Tibial nerve (tissue), 4 donors: ENCODE measurements around the gene AZIN2. TPM values are rescaled to one million over a fixed set of nuclear protein-coding genes. Genes with fewer than 3 reads are reported as not detected.
"Not testable (repeated sequence)": the region's sequence is repeated elsewhere in the genome, so short reads cannot be mapped to it uniquely, and the experiment has no call there.

Experiments
- DNase-seq, 2 donors: peaks; one replicate each; pipeline ENCODE4 v3.0.0-alpha.2; 2019; ENCODE audit warnings: low spot score in 2 of 2
- H3K27ac ChIP-seq, 4 donors: fragments of 200-600 bp; sonication (generic) in 3 of 4; one replicate each; pipeline ENCODE4 v1.5.1; 2017 to 2019; ENCODE audit warnings: mild to moderate bottlenecking in 1 of 4
- H3K27me3 ChIP-seq, 2 donors: fragments of 200-600 bp; sonication (generic) in 1 of 2; one replicate each; pipeline versions ENCODE4 v1.5.1 to v1.6.0; 2017 to 2019
- H3K36me3 ChIP-seq, 3 donors: fragments of 200-600 bp; sonication (generic); one replicate each; pipeline ENCODE4 v1.5.1; 2018 to 2019
- H3K4me1 ChIP-seq, 4 donors: fragments of 200-600 bp; sonication (generic) in 3 of 4; one replicate each; pipeline ENCODE4 v1.5.1; 2017 to 2019
- H3K4me3 ChIP-seq, 4 donors: fragments of 200-600 bp; sonication (generic) in 3 of 4; one replicate each; pipeline ENCODE4 v1.5.1; 2017 to 2019; ENCODE audit warnings: mild to moderate bottlenecking in 1 of 4, moderate library complexity in 1 of 4
- H3K9me3 ChIP-seq, 4 donors: fragments of 200-600 bp; sonication (generic) in 3 of 4; one replicate each; pipeline ENCODE4 v1.5.1; 2017 to 2019
- EP300 ChIP-seq, 2 donors: sonication (generic); formaldehyde crosslinking; IDR thresholded peaks; one replicate each; pipeline ENCODE4 v1.6.1; 2017; ENCODE audit warnings: antibody characterized with exemption in 2 of 2, mild to moderate bottlenecking in 1 of 2
- POLR2A ChIP-seq, 2 donors: fragments of 450-650 bp; IDR thresholded peaks; one replicate each; pipeline ENCODE4 v1.6.1; 2017; ENCODE audit warnings: antibody characterized with exemption in 2 of 2, mild to moderate bottlenecking in 2 of 2, moderate library complexity in 2 of 2
- WGBS, 2 donors: methylation state at CpG; one replicate each; pipeline ENCODE4 v1.1.5; 2018; 5-methylcytosine and 5-hydroxymethylcytosine counted together
- total RNA-seq, 4 donors: library from RNA; depleted of rRNA; stranded (reverse); fragments of >200 nt; gene quantifications; one replicate each; pipeline ENCODE4 v1.1.0, GENCODE V29; 2016
- TF ChIP-seq, protein P1 (sequence below), 5 experiments: fragments of 200-600 bp in 3 of 5; fragments of 450-650 bp in 2 of 5; sonication (generic) in 3 of 5; IDR thresholded peaks; one replicate each; pipeline ENCODE4 v1.5.1; 2016 to 2019; ENCODE audit warnings: antibody characterized with exemption in 5 of 5, mild to moderate bottlenecking in 3 of 5, moderate library complexity in 2 of 5

Gene AZIN2
- total RNA-seq, 4 donors from 2014 or later: 3.3 to 8.6 (median 6.3) TPM

DNA sequence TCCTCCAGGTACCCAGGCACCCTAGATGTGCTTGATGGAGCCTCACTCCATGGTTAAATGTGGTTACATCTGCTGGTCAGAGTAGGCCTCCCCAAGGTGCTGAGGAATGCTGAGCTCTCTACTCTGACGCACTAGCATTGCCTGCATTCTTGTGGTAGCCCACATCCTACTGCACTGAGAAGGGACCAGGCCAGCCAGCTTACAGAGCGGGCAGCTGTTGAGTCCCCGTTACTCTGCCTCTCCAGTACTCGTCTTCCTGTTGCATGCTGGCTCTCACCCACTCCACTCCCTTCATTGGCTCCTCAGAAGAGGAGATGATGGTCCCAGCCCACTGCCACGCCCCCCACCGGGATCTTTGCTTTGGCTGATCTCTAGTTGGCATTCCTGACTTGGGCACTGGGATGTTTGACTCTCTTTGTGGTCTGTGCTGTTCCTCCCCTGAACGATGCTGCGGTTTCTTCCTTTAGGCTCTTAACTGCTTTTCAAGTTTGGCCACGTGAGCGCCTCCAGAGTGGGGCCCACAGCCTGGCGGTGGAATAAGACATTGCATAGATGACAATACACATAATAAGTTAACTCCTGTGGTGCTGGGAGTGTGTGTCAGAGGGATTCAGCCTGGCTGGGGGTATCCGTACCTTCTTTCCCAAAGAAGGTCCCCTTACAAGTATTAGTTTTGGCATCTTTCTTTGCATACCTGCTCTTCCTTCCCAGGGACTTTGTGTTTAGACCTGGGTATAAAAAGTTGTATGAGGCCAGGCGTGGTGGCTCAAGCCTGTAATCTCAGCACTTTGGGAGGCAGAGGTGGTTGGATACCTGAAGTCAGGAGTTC is 18.6 kb downstream of the AZIN2 start:
- peaks cover 0 to 11% (median 0%) of the 10 kb centered on the region in 4 donors for H3K4me1 ChIP-seq
- H3K9me3 ChIP-seq: no peaks in the 10 kb centered on the region
- H3K27me3 ChIP-seq: no peaks in the 10 kb centered on the region
- H3K27ac ChIP-seq: peak overlapping the region in 3 of 4 donors; percentile 35 to 82 (median 39)
- TF ChIP-seq, protein P1, sequence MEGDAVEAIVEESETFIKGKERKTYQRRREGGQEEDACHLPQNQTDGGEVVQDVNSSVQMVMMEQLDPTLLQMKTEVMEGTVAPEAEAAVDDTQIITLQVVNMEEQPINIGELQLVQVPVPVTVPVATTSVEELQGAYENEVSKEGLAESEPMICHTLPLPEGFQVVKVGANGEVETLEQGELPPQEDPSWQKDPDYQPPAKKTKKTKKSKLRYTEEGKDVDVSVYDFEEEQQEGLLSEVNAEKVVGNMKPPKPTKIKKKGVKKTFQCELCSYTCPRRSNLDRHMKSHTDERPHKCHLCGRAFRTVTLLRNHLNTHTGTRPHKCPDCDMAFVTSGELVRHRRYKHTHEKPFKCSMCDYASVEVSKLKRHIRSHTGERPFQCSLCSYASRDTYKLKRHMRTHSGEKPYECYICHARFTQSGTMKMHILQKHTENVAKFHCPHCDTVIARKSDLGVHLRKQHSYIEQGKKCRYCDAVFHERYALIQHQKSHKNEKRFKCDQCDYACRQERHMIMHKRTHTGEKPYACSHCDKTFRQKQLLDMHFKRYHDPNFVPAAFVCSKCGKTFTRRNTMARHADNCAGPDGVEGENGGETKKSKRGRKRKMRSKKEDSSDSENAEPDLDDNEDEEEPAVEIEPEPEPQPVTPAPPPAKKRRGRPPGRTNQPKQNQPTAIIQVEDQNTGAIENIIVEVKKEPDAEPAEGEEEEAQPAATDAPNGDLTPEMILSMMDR (IDR thresholded peaks at IDR 0.05): peak in 2 of 5 experiments; percentile 46 to 52
- TF ChIP-seq EP300 (IDR thresholded peaks at IDR 0.05) (peak in 1 of 2 donors; percentile 73), POLR2A (IDR thresholded peaks at IDR 0.05) (no peak)
- DNase-seq: peak; percentile 37 to 57
- 34 to 52% methylated on average over 12 to 13 of the region's 13 CpGs for WGBS, 2 donors
- H3K36me3 ChIP-seq: peaks cover 0 to 37% (median 0%) of the 10 kb centered on the region in 3 donors
- no peak overlapping the region for H3K4me3 ChIP-seq

DNA sequence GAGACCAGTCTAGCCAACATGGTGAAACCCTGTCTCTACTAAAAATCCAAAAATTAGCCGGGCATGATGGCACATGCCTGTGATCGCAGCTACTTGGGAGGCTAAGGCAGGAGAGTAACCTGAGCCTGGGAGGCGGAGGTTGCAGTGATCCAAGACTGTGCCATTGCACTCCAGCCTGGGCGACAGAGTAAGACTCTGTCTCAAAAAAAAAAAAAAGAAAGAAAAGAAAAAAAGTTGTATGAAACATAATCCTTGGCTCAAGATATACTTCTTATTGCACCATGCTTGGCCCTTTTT is 19.1 kb downstream of the AZIN2 start:
- WGBS, 2 donors: 90% methylated on average over 4 of the region's 4 CpGs
- not testable (repeated sequence) for H3K4me3 ChIP-seq, H3K27me3 ChIP-seq, H3K9me3 ChIP-seq, DNase-seq
- peak overlapping the region in 3 of 4 donors; percentile 35 to 82 (median 39) for H3K27ac ChIP-seq
- peaks cover 0 to 11% (median 0%) of the 10 kb centered on the region in 4 donors for H3K4me1 ChIP-seq
- H3K36me3 ChIP-seq: peaks cover 0 to 37% (median 0%) of the 10 kb centered on the region in 3 donors

GRCh38 chr1:33110477-33110876 is 29.5 kb downstream of the AZIN2 start:
- TF ChIP-seq, protein P1 (IDR thresholded peaks at IDR 0.05): no peak
- no peak for TF ChIP-seq POLR2A (IDR thresholded peaks at IDR 0.05)
- H3K27me3 ChIP-seq: no peaks in the 10 kb centered on the region
- no peak overlapping the region for H3K27ac ChIP-seq
- H3K4me1 ChIP-seq: no peaks in the 10 kb centered on the region
- peaks cover 0 to 15% (median 0%) of the 10 kb centered on the region in 3 donors for H3K36me3 ChIP-seq
- no peak overlapping the region for H3K4me3 ChIP-seq
- peaks cover 0 to 10% (median 0%) of the 10 kb centered on the region in 4 donors for H3K9me3 ChIP-seq
- no peak for DNase-seq

- Histone ChIP-seq H3K36me3 (peaks cover 0 to 10% (median 0%) of the 10 kb centered on the region in 3 donors), H3K4me1 (no peaks in the 10 kb centered on the region), H3K27me3 (no peaks in the 10 kb centered on the region), H3K27ac (no peak overlapping the region), H3K9me3 (peaks cover 0 to 10% (median 0%) of the 10 kb centered on the region in 4 donors), H3K4me3 (no peak overlapping the region)
- 52 to 56% methylated on average over 3 of the region's 3 CpGs for WGBS, 2 donors
- no peak for DNase-seq
- TF ChIP-seq, protein P1 (IDR thresholded peaks at IDR 0.05): no peak
- TF ChIP-seq EP300 (IDR thresholded peaks at IDR 0.05) (no peak), POLR2A (IDR thresholded peaks at IDR 0.05) (no peak)
Observed at GRCh38 chr1:33111965-33112364, 31.0 kb downstream of the AZIN2 start.

DNA sequence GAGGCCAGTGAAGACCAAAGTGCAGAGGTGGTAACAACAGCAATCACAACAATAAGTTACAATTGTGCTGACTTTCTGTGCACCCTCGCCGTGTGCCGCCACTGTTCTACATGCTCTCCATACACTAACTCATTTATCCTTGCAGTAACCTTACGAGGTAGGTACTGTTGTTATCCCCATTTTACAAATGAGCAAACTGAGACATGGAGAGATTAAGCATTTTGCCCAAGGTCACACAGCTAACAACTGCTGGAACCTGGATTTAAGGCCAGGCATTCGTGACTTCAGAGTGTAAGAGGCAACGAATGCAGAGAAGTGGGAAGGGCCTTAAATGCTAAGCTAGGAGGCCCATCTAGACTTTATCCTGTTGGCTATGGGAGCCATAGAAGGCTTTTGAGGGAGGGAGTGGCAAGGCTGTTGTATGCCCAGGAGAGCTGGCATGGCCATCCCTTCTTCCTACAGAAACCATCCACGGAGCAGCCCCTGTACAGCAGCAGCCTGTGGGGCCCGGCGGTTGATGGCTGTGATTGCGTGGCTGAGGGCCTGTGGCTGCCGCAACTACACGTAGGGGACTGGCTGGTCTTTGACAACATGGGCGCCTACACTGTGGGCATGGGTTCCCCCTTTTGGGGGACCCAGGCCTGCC is 36.6 kb downstream of the AZIN2 start:
- WGBS, 2 donors: 88 to 94% methylated on average over 13 of the region's 13 CpGs
- Histone ChIP-seq H3K4me3 (no peak overlapping the region), H3K36me3 (peaks cover 0 to 5% (median 0%) of the 10 kb centered on the region in 3 donors), H3K9me3 (no peaks in the 10 kb centered on the region), H3K27ac (no peak overlapping the region), H3K27me3 (no peaks in the 10 kb centered on the region), H3K4me1 (no peaks in the 10 kb centered on the region)
- no peak for DNase-seq
- TF ChIP-seq EP300 (IDR thresholded peaks at IDR 0.05) (no peak), POLR2A (IDR thresholded peaks at IDR 0.05) (no peak)
- TF ChIP-seq, protein P1 (IDR thresholded peaks at IDR 0.05): no peak
